Medulla oblongata (tissue), 1 donor: ENCODE results near the gene F8.
A peak's percentile ranks its signal among the peaks of the same experiment; 100 is the strongest.
"Not testable (repeated sequence)": the region's sequence is repeated elsewhere in the genome, so short reads cannot be mapped to it uniquely, and the experiment has no call there.

Experiments used
- DNase-seq: peaks from one replicate; pipeline ENCODE4 v3.0.0-alpha.2; 2015; ENCODE audit errors: extremely low spot score

Gene F8

GRCh38 chrX:154816326-154816898 is 206.1 kb downstream of the F8 start:
- not testable (repeated sequence) for DNase-seq

GRCh38 chrX:154815274-154815818 is 207.2 kb downstream of the F8 start:
- no peak for DNase-seq

- DNase-seq = no peak
Measured at GRCh38 chrX:154813801-154814200, 208.7 kb downstream of the F8 start.

GRCh38 chrX:154812341-154813101 is 210.0 kb downstream of the F8 start:
- no peak for DNase-seq

- no peak for DNase-seq
Measured at GRCh38 chrX:154809939-154810665, 212.4 kb downstream of the F8 start.

- no peak for DNase-seq
Measured at GRCh38 chrX:154806837-154807501, 215.6 kb downstream of the F8 start.

GRCh38 chrX:154805696-154806091 is 216.8 kb downstream of the F8 start:
- DNase-seq = no peak

GRCh38 chrX:154804957-154805695 is 217.4 kb downstream of the F8 start, which contains the start of gene MPP1:
Gene MPP1 (minus strand): TSS chrX:154805485. CDS start chrX:154805373, 112 bp downstream.
- DNase-seq = peak; percentile 81

GRCh38 chrX:154804261-154804956 is 218.1 kb downstream of the F8 start:
- DNase-seq = peak; percentile 5

- DNase-seq = no peak
Measured at GRCh38 chrX:154802947-154803346, 219.6 kb downstream of the F8 start.

GRCh38 chrX:154800478-154801210 is 221.9 kb downstream of the F8 start:
- no peak for DNase-seq

- no peak for DNase-seq
Measured at GRCh38 chrX:154799556-154800348, 222.8 kb downstream of the F8 start.

GRCh38 chrX:154797006-154797405 is 225.5 kb downstream of the F8 start:
- no peak for DNase-seq

GRCh38 chrX:154795016-154795415 is 227.5 kb downstream of the F8 start:
- DNase-seq = no peak

- DNase-seq = no peak
Measured at GRCh38 chrX:154793084-154793795, 229.3 kb downstream of the F8 start.

GRCh38 chrX:154791939-154792338 is 230.6 kb downstream of the F8 start:
- DNase-seq = no peak

- no peak for DNase-seq
Measured at GRCh38 chrX:154791467-154791866, 231.1 kb downstream of the F8 start.
